DMS53 (cell line): ENCODE measurements around the gene NID1.

Experiments used
- DNase-seq: peaks from one replicate; lab custom pipeline; 2025; lab: John Stamatoyannopoulos, UW

The NID1 gene

DNA sequence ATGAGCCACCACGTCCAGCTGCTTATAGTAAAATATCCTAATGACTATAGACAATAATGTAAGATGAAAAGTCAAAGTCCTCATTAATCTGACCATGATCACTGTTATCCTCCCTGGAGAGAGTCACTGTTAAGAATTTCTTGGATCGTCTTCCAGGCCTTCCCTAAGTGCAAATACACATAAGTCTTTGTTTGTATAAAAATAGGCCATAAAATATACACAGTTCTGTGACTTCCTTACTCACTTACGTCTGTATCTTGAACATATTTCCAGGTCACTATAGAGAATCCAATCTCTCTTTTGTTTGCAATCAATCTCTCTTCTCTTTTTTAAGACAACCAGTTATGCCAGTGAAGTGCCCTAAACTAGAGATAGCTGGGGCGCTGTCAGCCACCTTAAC lies 109.1 kb downstream of the NID1 start:
- no peak for DNase-seq

GRCh38 chr1:235954306-235955283 lies 110.3 kb downstream of the NID1 start:
- peak; percentile 93 for DNase-seq

GRCh38 chr1:235953801-235954200 lies 111.1 kb downstream of the NID1 start:
- no peak for DNase-seq

GRCh38 chr1:235952950-235953615 lies 111.8 kb downstream of the NID1 start:
- DNase-seq = no peak

DNA sequence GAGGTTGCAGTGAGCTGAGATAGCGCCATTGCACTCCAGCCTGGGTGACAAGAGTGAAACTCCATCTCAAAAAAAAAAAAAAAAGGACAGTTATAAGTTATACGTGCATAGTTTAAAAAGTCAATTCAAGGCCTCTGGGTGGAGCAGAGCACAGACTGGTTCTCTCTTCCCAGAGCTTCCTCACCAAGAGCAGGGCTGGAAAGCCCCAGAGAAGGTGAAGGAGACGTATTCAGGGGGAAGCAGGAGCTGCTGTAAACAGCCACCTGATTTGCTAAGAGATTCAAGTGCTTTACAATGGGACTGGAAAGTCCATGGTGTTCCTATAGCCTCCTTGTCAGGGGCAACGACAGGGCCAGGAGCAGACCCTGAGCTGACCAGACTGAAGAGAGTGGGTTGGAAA lies 113.2 kb downstream of the NID1 start:
- DNase-seq = no peak

DNA sequence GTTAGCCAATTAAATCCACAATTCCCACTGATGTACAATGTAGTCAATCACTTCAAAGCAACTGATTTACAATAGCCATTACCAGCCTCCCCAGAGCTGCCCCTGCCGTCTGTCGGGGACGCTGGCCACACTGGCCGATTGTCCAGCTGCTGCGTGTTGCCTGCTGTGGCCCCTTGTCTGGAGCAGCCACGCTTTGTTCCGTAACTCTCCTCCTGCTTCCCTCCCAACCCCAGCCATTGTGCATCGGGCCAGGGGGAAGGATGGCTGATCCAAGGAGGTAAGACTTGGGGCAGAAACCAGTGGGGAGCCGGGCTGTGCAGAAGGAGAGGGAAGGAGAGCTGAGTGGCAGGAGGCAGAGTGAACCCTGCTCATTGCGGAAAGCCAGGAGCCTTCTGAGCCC lies 114.6 kb downstream of the NID1 start:
- DNase-seq = no peak

- no peak for DNase-seq
These were observed 116.0 kb downstream of the NID1 start for GRCh38 chr1:235948774-235949427.

- DNase-seq = no peak
These were observed 116.9 kb downstream of the NID1 start for GRCh38 chr1:235947989-235948388.

- peak; percentile 7 for DNase-seq
These were observed 118.3 kb downstream of the NID1 start for GRCh38 chr1:235946571-235946981.

DNA sequence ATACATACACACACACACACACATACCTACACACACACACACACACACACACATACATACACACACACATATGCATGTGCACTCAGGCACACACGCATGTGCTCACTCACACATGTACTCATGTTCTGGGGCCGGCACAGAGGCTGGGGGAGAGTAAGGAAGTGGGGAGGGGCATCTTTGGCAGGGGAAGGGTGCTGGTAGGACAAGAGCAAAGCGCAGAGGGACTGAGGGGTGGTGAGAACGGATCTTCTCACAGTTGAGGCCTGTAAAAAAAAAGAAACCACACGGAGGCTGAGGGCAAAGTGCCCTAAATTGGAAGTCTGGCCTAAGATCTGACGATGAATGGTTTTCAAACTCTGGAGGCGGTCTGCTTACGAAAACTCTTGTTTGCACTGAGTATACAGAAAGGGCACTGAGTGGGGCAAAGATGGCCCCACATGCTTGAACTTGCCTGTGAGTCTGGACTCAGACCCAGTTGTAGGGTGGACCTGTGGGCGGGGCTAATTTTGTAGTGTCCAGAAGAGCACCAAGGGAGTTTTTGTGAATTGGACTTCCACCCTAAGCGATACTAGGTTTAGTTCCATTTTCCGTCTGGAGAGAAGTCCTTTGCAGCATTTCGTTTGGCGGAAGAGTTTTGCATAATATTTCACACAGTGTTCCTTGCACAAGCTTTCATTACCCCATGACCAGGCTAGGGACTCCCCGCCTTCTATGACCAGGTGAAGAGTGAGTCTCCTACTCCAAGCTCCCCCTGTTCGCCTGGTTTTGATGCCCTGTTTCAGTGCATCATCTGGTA lies 118.9 kb downstream of the NID1 start:
- DNase-seq = no peak

GRCh38 chr1:235943581-235944114 lies 121.2 kb downstream of the NID1 start:
- no peak for DNase-seq

GRCh38 chr1:235942979-235943575 lies 121.8 kb downstream of the NID1 start:
- DNase-seq = no peak

DNA sequence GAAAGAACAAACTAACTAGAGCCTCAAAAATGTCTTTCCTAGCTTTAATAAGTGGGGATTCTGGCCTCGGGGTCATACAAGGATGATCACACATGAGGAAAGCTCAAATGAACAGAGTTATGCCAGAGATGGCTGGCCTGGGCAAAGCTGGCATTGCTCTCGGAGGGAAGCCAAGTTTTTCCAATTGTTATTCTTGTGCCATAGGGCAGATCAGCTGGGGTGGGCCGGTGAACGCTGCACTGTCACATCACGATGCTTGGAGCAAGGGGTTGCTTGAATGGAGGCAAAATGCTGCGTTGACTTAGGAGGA lies 122.3 kb downstream of the NID1 start:
- DNase-seq = no peak

DNA sequence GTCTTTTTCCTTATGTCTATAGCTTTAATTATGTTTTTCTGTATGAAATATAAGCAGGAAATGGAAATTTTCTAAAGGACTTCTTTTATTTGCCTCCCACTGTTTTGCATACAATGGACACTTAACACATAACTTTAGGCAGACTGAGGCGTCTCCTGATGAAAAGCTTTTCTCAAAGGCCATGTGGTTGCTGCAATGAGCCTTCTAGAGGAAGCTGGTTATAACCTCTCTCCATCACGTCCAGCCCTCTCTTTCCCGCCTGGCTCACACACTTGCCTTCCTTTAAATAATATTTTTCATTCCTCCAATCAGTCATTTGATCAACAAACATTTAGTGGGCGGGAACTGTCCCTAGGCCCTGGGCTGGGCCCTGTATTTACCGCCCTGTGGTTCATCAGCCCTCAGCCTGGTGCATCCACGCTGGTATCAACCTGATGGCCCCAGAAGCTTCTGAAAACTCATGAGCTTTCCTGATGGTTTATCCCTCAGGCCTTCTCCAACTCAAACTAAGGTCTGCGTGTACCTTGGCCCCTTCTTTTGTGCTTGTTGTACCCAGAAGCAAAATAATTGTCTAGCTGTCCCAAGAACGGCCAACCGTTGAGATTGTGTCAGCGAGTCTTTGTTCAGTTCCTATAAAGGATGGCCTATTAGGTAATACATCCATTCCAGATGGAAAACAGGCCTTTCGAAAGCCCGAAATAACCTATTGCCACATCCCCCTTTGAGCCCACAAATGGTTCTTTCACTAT lies 122.8 kb downstream of the NID1 start:
- no peak for DNase-seq

GRCh38 chr1:235940285-235940684 lies 124.6 kb downstream of the NID1 start:
- DNase-seq = no peak

DNA sequence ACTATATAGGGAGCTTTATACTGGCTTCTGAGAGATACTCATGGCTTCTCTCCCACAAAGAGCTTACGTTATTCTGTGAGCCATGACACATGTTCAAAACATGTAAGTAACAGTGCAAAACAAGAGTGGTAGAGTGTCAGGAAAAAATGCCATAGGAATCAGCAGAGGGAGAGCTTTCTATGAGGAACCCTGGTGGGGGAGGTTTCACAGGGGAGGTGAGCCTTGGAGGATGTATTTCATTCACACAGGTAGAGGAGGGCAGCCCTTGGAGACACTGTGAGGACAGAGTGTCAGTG lies 125.5 kb downstream of the NID1 start:
- DNase-seq = no peak

DNA sequence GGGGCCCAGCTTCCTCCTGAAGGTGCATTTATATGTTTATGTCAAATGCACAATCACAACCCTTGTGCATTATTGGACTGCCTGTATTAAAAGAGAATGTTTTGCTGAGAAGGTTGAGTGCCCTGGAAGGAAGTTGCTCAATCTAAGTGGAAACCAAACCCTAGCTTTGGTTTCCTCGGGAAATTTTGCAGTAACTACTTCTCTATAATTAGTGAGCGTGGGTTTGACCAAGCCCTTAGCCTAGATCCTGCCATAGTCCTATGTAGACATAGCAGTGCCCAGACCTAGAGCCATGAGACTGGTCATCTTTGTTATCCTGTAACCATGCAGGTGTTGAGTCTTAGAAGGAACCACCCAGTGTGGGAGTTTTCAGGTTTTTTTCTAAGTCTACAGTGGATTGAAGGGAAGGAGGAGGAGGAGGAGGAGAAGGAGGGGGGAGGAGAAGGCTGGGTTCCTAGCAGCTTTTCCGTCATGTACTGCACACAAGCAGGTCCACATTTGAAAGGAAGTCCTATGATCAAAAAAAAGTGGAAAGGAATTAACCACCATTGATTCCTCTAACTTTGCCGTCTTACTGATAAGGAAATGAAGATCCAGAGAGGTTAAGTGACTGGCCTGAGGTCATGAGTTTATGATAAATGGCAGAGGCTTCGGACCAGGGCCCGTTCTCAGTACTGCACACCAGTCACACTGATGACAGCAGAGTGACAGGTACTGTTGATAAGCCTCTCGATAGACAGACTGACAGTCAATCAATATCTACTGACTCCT lies 126.0 kb downstream of the NID1 start:
- no peak for DNase-seq

GRCh38 chr1:235937123-235937522 lies 127.8 kb downstream of the NID1 start:
- no peak for DNase-seq

GRCh38 chr1:235935235-235936225 lies 129.4 kb downstream of the NID1 start:
- DNase-seq = no peak
